ENCODE measurements around the gene GPR62. TPM values are rescaled to one million over a fixed set of nuclear protein-coding genes. Genes with fewer than 3 reads are reported as not detected.

The GPR62 gene
- not detected in 2 replicates for total RNA-seq

GRCh38 chr3:51955175-51955892, at the start of gene GPR62:
Gene GPR62, plus strand, starts transcription at chr3:51955381. Its CDS starts 272 bp downstream, at chr3:51955653.

GRCh38 chr3:51941798-51942602, 13.2 kb upstream of the GPR62 start, which contains the start of the genes PARP3 and RRP9:
Gene PARP3, plus strand, starts transcription at chr3:51942363. Its CDS starts 993 bp downstream, at chr3:51943356.
Gene RRP9, minus strand, starts transcription at chr3:51941904. Its CDS starts 37 bp downstream, at chr3:51941867.

DNA sequence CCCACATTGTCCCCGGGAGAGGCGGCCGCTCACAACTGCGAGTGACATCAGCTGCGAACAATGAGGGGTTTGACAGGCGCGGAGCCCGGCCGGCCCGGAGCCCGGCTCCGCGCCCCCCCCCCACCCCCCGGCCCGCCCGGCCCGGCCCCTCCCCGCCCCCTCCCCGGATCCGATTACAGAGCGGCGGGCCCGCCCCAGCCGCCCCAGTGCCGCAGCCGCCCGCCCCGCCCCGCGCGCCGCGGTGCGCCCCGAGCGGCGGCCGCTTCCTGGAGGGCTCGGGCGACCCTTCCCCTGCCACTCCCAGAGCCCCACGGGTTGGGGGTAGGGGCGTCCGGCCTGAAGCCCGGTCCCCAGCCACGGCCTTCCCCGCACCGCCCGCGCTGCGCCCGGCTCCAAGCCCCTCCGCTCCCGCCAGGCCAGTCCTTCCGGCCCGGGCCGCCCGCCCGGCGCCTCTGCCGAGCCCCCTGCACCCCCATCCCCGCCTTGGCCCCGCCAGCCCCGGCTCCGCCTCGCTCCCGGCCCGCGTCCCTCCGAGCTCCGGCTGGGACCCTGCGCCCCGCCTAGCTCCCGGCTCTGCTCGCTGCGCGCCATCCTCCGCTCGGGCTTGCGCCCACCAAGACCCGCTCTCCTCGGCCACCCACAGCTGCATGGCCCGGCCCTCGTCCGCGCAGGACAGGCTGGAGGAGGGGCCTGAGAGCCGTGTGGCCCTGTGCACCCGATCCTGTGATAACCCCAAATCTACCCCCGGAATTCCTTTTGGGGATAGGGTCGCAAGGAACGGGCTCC, 12.4 kb downstream of the GPR62 start, which contains the start of gene PCBP4:
PCBP4 (minus strand) TSS at position 71 of the 786 bp plus-strand sequence. CDS start 6,214 bp downstream, outside the sequence.

DNA sequence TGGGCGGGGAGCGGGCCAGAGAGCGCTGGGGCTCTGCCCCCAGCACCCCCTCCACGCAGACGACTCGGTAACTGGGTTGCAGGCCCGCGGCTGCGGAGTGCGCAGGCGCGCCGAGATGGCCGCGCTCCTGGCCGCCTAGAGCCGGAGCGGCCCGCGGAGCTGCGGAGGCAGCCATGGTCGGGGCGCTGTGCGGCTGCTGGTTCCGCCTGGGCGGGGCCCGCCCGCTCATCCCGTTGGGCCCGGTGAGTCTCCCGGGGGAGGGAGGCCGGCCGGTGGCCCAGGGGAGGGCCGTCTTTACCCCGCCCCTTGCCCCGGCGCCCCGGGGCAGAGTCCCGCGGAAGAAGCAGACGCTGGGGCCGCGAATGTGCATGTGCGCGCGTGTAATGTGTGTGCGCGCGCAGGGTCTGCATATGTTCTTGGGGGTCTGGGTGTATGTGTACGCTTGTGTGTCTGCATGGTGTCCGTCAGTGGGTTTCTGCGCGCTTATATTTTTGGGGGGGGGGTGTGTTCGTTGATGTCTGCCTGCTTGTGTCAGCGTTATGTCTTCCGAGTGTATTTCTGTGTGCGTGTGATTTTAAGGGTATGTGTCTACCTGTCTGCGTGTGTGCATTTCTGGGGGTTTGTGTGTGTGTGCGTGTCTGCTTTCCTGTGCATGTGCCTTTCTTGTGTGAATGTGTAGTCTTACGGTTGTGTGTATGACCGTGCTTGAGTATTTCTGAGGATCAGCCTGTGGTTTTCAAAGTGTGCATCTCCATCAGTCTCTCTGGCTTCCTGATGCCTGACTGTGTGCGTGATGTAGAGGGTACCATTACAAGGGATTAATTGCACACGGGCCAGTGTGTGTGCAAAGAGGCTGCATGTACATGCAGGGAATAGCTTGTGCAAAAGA, 20.0 kb downstream of the GPR62 start, which contains the start of gene ABHD14A:
ABHD14A (plus strand) TSS at position 102 of the 889 bp plus-strand sequence; CDS start at position 174, 72 bp downstream.

GRCh38 chr3:51982838-51983577, 27.8 kb downstream of the GPR62 start, which contains the start of gene ACY1:
Gene ACY1, plus strand, starts transcription at chr3:51983535. Its CDS starts 530 bp downstream, at chr3:51984065.

DNA sequence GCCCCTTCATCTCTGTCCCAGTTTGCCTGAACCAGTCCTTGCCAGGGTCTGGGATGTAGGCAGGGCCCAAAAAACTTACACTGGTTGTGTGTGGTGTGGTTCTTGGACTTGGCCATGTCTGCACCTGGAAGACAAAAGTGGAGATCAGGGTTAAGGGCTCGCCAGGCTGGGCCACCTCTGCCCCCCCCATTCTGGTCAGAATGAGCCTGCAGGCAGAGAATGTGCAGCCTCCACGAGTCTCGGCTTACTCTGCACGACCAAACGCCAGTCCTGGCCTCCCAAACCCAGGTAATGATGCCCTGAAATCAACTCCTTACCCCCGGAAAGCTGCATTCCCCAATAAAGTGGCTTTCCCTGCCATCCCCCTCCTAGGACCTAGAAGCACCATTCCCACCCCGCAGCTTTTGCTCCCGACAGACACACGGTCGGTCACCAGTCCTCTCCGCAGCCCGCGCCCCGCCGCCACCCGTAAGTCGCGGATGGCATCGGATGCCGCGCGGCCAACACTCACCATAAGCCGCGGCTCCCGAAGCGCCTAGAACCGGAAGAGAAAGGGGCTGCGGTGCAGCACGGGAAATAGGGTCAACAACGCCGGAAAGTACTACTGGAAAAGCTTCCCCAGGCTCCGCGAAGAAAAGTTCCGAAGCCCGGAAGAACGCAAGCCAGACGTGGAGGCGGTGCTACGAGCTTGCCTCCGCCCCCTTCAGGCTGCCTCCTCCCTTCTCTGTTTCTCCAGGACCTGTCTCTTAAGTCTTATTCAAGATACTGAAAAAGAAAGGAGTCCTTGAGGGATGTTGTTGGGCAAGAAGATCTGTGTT, 40.4 kb downstream of the GPR62 start, which contains the start of gene RPL29:
RPL29 (minus strand) TSS at position 550 of the 818 bp plus-strand sequence; CDS start at position 116, 434 bp downstream.

Other genes with a start within 250 kb of the GPR62 start
- gene GRM2, start 248.3 kb upstream of the GPR62 start, total RNA-seq, result 0.06 TPM in 1 of 2 replicates, not detected in the other
- gene IQCF6, start 176.1 kb upstream of the GPR62 start, total RNA-seq, result not detected in 2 replicates
- gene IQCF2, start 93.8 kb upstream of the GPR62 start, total RNA-seq, result not detected in 2 replicates
- not detected in 2 replicates for gene IQCF5, start 79.8 kb upstream of the GPR62 start, total RNA-seq
- gene IQCF1, start 52.0 kb upstream of the GPR62 start, total RNA-seq, result not detected in 2 replicates
- gene RRP9, start 13.5 kb upstream of the GPR62 start, total RNA-seq, result 18.8 and 26.5 TPM in 2 replicates
- 12.3 and 15.5 TPM in 2 replicates for gene PARP3, start 13.0 kb upstream of the GPR62 start, total RNA-seq
- 20.2 and 45.4 TPM in 2 replicates for gene PCBP4, start 12.1 kb downstream of the GPR62 start, total RNA-seq
- 7.9 and 11.0 TPM in 2 replicates for gene ABHD14B, start 18.7 kb downstream of the GPR62 start, total RNA-seq
- gene ABHD14A, start 19.7 kb downstream of the GPR62 start, total RNA-seq, result 4.3 and 4.4 TPM in 2 replicates
- gene ACY1, start 28.2 kb downstream of the GPR62 start, total RNA-seq, result 13.0 and 15.2 TPM in 2 replicates
- gene RPL29, start 40.5 kb downstream of the GPR62 start, total RNA-seq, result 529 and 935 TPM in 2 replicates
- gene DUSP7, start 101.2 kb downstream of the GPR62 start, total RNA-seq, result 7.0 TPM in 2 replicates
- gene POC1A, start 199.0 kb downstream of the GPR62 start, total RNA-seq, result 10.5 and 11.4 TPM in 2 replicates
- gene ALAS1, start 242.8 kb downstream of the GPR62 start, total RNA-seq, result 32.7 and 41.0 TPM in 2 replicates

All from bladder microvascular endothelial cell (primary cell).